Liver (tissue), 9 donors: ENCODE results near the gene RAPGEF2. TPM values are rescaled to one million over a fixed set of nuclear protein-coding genes. Genes with fewer than 3 reads are reported as not detected.

Experiments
- DNase-seq: peaks from one replicate; pipeline ENCODE4 v3.0.0-alpha.2; 2017; ENCODE audit warnings: low spot score
- H3K27ac ChIP-seq, 2 donors: one replicate each; pipeline ENCODE4 v1.7.0; 2013; ENCODE audit warnings: inconsistent platforms in 2 of 2, low read length in 2 of 2, control low read depth in 1 of 2, low read depth in 1 of 2, mild to moderate bottlenecking in 1 of 2
- H3K27me3 ChIP-seq, 4 donors: one replicate each; pipeline versions ENCODE4 v1.6.1 to v1.7.0; 2013; ENCODE audit warnings: low read length in 3 of 4, inconsistent platforms in 1 of 4, mild to moderate bottlenecking in 1 of 4, moderate library complexity in 1 of 4; ENCODE audit not compliant: control insufficient read depth in 4 of 4, insufficient read depth in 4 of 4
- H3K36me3 ChIP-seq, 4 donors: one replicate each; pipeline versions ENCODE4 v1.6.1 to v1.7.0; 2013; ENCODE audit warnings: low read length in 3 of 4, mild to moderate bottlenecking in 3 of 4, low read depth in 1 of 4, moderate library complexity in 1 of 4; ENCODE audit not compliant: control insufficient read depth in 4 of 4, insufficient read depth in 3 of 4
- H3K4me1 ChIP-seq, 4 donors: one replicate each; pipeline versions ENCODE4 v1.6.1 to v1.7.0; 2013; ENCODE audit warnings: low read length in 3 of 4, mild to moderate bottlenecking in 3 of 4, moderate library complexity in 1 of 4; ENCODE audit not compliant: control insufficient read depth in 4 of 4, insufficient read depth in 4 of 4
- H3K4me3 ChIP-seq, 3 donors: one replicate each; pipeline versions ENCODE4 v1.6.1 to v1.7.0; 2013; ENCODE audit warnings: low read length in 3 of 3, control low read depth in 1 of 3, low read depth in 1 of 3, mild to moderate bottlenecking in 1 of 3
- H3K9ac ChIP-seq, 2 donors: one replicate each; pipeline ENCODE4 v1.7.0; 2013; ENCODE audit warnings: low read length in 2 of 2, mild to moderate bottlenecking in 2 of 2, moderate library complexity in 2 of 2, control low read depth in 1 of 2, low read depth in 1 of 2
- H3K9me3 ChIP-seq, 4 donors: one replicate each; pipeline versions ENCODE4 v1.6.1 to v1.7.0; 2013; ENCODE audit warnings: low read length in 3 of 4; ENCODE audit not compliant: control insufficient read depth in 4 of 4
- ATF3 ChIP-seq: IDR thresholded peaks from 2 replicates; pipeline ENCODE4 v1.6.1; 2016; ENCODE audit warnings: antibody characterized with exemption
- CTCF ChIP-seq: fragments of 150-350 bp; IDR thresholded peaks from 2 replicates; pipeline ENCODE4 v1.5.1; 2017; ENCODE audit warnings: improper control_type of control experiment, low read depth, low read length; ENCODE audit not compliant: missing input control
- EGR1 ChIP-seq, 2 donors: IDR thresholded peaks; 2 replicates each; pipeline ENCODE4 v1.6.1; 2016 to 2018; ENCODE audit warnings: antibody characterized with exemption in 2 of 2, low read depth in 2 of 2
- FOXA1 ChIP-seq: IDR thresholded peaks from 2 replicates; pipeline ENCODE4 v1.6.1; 2016; ENCODE audit warnings: antibody characterized with exemption
- FOXA2 ChIP-seq: IDR thresholded peaks from 2 replicates; pipeline ENCODE4 v1.6.1; 2016; ENCODE audit warnings: antibody characterized with exemption
- GABPA ChIP-seq, 2 donors: IDR thresholded peaks in 1 of 2; conservative IDR thresholded peaks in 1 of 2; 2 replicates each; pipeline ENCODE4 v1.6.1; 2016; ENCODE audit warnings: antibody characterized with exemption in 2 of 2, mild to moderate bottlenecking in 1 of 2, moderate library complexity in 1 of 2
- HNF4A ChIP-seq, 2 donors: conservative IDR thresholded peaks; 2 replicates each; pipeline ENCODE4 v1.6.1; 2016; ENCODE audit warnings: antibody characterized with exemption in 2 of 2, mild to moderate bottlenecking in 2 of 2
- HNF4G ChIP-seq: IDR thresholded peaks from 2 replicates; pipeline ENCODE4 v1.6.1; 2016; ENCODE audit warnings: antibody characterized with exemption
- JUND ChIP-seq, 2 donors: IDR thresholded peaks; 2 replicates each; pipeline ENCODE4 v1.6.1; 2016; ENCODE audit warnings: antibody characterized with exemption in 2 of 2
- NR2F2 ChIP-seq: IDR thresholded peaks from 2 replicates; pipeline ENCODE4 v1.6.1; 2016; ENCODE audit warnings: antibody characterized with exemption
- RAD21 ChIP-seq, 2 donors: IDR thresholded peaks; 2 replicates each; pipeline ENCODE4 v1.6.1; 2016; ENCODE audit warnings: antibody characterized with exemption in 2 of 2, mild to moderate bottlenecking in 2 of 2
- RXRA ChIP-seq, 2 donors: IDR thresholded peaks; 2 replicates each; pipeline ENCODE4 v1.6.1; 2017 to 2018; ENCODE audit warnings: antibody characterized with exemption in 2 of 2, mild to moderate bottlenecking in 1 of 2
- SP1 ChIP-seq: IDR thresholded peaks from 2 replicates; pipeline ENCODE4 v1.6.1; 2018; ENCODE audit warnings: antibody characterized with exemption, mild to moderate bottlenecking
- TAF1 ChIP-seq: conservative IDR thresholded peaks from 2 replicates; pipeline ENCODE4 v1.6.1; 2016; ENCODE audit warnings: antibody characterized with exemption, mild to moderate bottlenecking
- YY1 ChIP-seq: IDR thresholded peaks from 2 replicates; pipeline ENCODE4 v1.6.1; 2016; ENCODE audit warnings: antibody characterized with exemption, mild to moderate bottlenecking
- ZBTB33 ChIP-seq: IDR thresholded peaks from 2 replicates; pipeline ENCODE4 v1.6.1; 2016; ENCODE audit warnings: antibody characterized with exemption
- WGBS: extraction: QIAGEN DNeasy Blood & Tissue Kit; methylation state at CpG from one replicate; pipeline ENCODE4 v1.1.7; 2013; 5-methylcytosine and 5-hydroxymethylcytosine counted together
- polyA plus RNA-seq, 2 donors: library from polyadenylated mRNA; stranded (reverse) in 1 of 2; unstranded in 1 of 2; fragments of 200-250 nt in 1 of 2; fragments of >200 nt in 1 of 2; fragmentation: Nextera tagmentation in 1 of 2; extraction: Ambion mirVana in 1 of 2; gene quantifications; one replicate each; pipeline versions ENCODE4 v1.2.1 to v1.2.3, GENCODE V29; 2013 to 2015
- total RNA-seq, 2 donors: library from RNA; depleted of rRNA; stranded (reverse); fragments of >200 nt; gene quantifications; one replicate each; pipeline ENCODE4 v1.2.3, GENCODE V29; 2014
- TF ChIP-seq, protein P1 (sequence below): IDR thresholded peaks from 2 replicates; pipeline ENCODE4 v1.6.1; 2016; ENCODE audit warnings: antibody characterized with exemption
- TF ChIP-seq, protein P2 (sequence below): IDR thresholded peaks from 2 replicates; pipeline ENCODE4 v1.6.1; 2016; ENCODE audit warnings: antibody characterized with exemption, mild to moderate bottlenecking
- donor health status: healthy.
- donor health status: healthy.
- donor health status: healthy.
- donor health status: healthy.
- donor health status: healthy.

The RAPGEF2 gene
- total and polyA plus RNA-seq, 4 donors: 7.3 to 90.4 (median 32.2) TPM

DNA sequence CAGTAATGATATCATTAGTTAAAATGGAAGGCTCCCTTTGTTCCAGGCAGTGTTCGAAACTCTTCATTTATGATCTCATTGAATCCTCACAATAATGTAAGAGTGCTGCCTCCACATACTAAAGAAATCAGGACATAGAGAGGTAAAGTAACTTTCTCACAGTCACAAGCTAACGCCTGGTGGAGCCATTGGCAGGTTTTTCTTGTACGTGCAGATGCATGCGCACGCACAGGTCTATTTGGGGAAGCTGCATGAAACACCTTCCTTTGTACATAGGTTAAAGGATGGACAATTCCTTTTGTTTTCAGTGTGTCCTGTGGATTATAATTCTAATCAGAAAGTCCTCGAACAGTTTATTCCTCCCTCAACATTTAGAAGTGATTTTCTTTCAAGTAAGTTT is 176.2 kb downstream of the RAPGEF2 start:
- peak overlapping the region; percentile 11 to 64 for H3K27ac ChIP-seq

More for the DNA sequence above, 176.2 kb downstream of the RAPGEF2 start:
- TF ChIP-seq ZBTB33 (no peak), FOXA1 (no peak), CTCF (no peak), HNF4A (conservative IDR thresholded peaks at IDR 0.05) (no peak), SP1 (no peak), GABPA (IDR thresholded peaks at IDR 0.05 in 1 of 2, conservative IDR thresholded peaks at IDR 0.05 in 1 of 2) (no peak), JUND (IDR thresholded peaks at IDR 0.05) (no peak), HNF4G (no peak), YY1 (no peak), FOXA2 (no peak), TAF1 (no peak), NR2F2 (no peak), ATF3 (no peak), RXRA (IDR thresholded peaks at IDR 0.05) (no peak), EGR1 (IDR thresholded peaks at IDR 0.05; ENCODE audit: low read depth in 2 of 2) (no peak), RAD21 (IDR thresholded peaks at IDR 0.05) (no peak)
- TF ChIP-seq, protein P1, sequence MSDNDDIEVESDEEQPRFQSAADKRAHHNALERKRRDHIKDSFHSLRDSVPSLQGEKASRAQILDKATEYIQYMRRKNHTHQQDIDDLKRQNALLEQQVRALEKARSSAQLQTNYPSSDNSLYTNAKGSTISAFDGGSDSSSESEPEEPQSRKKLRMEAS: no peak
- TF ChIP-seq, protein P2, sequence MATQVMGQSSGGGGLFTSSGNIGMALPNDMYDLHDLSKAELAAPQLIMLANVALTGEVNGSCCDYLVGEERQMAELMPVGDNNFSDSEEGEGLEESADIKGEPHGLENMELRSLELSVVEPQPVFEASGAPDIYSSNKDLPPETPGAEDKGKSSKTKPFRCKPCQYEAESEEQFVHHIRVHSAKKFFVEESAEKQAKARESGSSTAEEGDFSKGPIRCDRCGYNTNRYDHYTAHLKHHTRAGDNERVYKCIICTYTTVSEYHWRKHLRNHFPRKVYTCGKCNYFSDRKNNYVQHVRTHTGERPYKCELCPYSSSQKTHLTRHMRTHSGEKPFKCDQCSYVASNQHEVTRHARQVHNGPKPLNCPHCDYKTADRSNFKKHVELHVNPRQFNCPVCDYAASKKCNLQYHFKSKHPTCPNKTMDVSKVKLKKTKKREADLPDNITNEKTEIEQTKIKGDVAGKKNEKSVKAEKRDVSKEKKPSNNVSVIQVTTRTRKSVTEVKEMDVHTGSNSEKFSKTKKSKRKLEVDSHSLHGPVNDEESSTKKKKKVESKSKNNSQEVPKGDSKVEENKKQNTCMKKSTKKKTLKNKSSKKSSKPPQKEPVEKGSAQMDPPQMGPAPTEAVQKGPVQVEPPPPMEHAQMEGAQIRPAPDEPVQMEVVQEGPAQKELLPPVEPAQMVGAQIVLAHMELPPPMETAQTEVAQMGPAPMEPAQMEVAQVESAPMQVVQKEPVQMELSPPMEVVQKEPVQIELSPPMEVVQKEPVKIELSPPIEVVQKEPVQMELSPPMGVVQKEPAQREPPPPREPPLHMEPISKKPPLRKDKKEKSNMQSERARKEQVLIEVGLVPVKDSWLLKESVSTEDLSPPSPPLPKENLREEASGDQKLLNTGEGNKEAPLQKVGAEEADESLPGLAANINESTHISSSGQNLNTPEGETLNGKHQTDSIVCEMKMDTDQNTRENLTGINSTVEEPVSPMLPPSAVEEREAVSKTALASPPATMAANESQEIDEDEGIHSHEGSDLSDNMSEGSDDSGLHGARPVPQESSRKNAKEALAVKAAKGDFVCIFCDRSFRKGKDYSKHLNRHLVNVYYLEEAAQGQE: no peak
- no peak for DNase-seq
- peaks cover 5 to 40% (median 21%) of the 10 kb centered on the region in 4 donors for H3K4me1 ChIP-seq
- H3K27me3 ChIP-seq: no peaks in the 10 kb centered on the region
- no peaks in the 10 kb centered on the region for H3K36me3 ChIP-seq
- H3K4me3 ChIP-seq: no peak overlapping the region
- no peaks in the 10 kb centered on the region for H3K9me3 ChIP-seq
- H3K9ac ChIP-seq: no peak overlapping the region
- WGBS: 94% methylated on average over 6 of the region's 6 CpGs
